Posterior vena cava (tissue), 2 donors: ENCODE measurements around the gene PRRG2. TPM values are rescaled to one million over a fixed set of nuclear protein-coding genes. Genes with fewer than 3 reads are reported as not detected.
"Not testable (repeated sequence)": the region's sequence is repeated elsewhere in the genome, so short reads cannot be mapped to it uniquely, and the experiment has no call there.

Experiments used
- DNase-seq: peaks from one replicate; pipeline ENCODE4 v3.0.0-alpha.2; 2020; ENCODE audit warnings: low spot score
- intact Hi-C, 2 donors: fragments of 100-400 bp; cut with DNase I; formaldehyde crosslinking; loops; one replicate each; pipeline versions ENCODE4 v1.14.1 to v1.14.2; 2022 to 2023
- total RNA-seq, 2 donors: library from RNA; stranded (reverse); fragmentation: NEBNext Ultra II Directional; extraction: Animal tissue kit (Norgen Biotek cat#: 25700); gene quantifications; one replicate each; pipeline ENCODE4 v1.2.1, GENCODE V29; 2021
- donor health status: DM: yes; HTN: yes; CAD: no.
- donor health status: DM: yes; HTN: yes; CAD: no.

PRRG2 gene
- total RNA-seq, 2 donors from 2014 or later, result 0.46 to 0.52 TPM

- intact Hi-C loops, result no loop called here
- no peak for DNase-seq
Measured at GRCh38 chr19:49631014-49631588, 50.0 kb downstream of the PRRG2 start.

DNA sequence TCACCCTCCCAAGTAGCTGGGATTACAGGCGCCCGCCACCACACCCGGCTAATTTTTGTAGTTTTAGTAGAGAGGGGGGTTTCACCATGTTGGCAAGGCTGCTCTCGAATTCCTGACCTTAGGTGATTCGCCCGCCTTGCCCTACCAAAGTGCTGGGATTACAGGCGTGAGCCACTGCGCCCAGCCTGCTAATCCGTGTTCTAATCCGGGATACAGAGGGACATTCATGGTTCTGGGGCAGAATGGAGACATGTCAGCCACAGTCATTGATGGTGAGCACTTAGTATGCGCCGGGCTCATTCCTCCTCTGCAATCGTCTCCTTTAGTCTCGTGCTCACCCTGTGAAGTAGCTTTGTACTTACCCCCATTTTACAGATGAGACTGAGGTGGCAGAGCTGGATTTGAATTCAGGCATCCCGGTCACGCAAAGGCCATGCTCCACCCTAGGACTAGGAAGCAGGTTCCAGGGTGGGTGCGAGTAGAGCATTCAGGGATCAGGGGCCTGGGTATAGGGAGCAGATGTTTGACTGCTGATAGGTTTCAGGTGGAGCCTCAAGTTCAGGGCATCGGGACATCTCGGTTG, 50.6 kb downstream of the PRRG2 start:
- intact Hi-C loops, result no loop called here
- no peak for DNase-seq

DNA sequence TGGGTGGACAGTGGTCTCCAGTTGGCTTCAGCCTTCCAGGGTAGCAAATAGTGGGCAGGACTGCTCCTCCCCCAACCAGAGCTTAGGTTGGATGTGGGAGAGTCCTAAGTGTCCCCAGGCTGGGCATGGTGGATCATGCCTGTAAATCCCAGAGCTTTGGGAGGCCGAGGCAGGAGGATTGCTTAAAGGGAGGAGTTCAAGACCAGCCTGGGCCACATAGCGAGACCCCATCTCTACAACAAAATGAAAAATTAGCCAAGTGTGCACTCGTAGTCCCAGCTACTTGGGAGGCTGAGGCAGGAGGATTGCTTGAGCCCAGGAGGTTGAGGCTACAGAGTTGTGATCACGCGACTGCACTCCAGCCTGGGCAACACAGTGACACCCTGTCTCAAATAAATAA, 51.5 kb downstream of the PRRG2 start:
- intact Hi-C loops, result no loop called here

GRCh38 chr19:49633273-49633672, 52.2 kb downstream of the PRRG2 start:
- intact Hi-C loops, DNase-seq: not testable (repeated sequence)

More for the DNA sequence above, 51.5 kb downstream of the PRRG2 start:
- DNase-seq, result no peak

GRCh38 chr19:49635530-49636232, 54.6 kb downstream of the PRRG2 start:
- DNase-seq, result no peak
- intact Hi-C loops, result loop anchor here (5.0 kb wide), 1 partner anchor 43 kb away; the partner anchor contains the start of gene PRR12 (in 2 of the 2)

DNA sequence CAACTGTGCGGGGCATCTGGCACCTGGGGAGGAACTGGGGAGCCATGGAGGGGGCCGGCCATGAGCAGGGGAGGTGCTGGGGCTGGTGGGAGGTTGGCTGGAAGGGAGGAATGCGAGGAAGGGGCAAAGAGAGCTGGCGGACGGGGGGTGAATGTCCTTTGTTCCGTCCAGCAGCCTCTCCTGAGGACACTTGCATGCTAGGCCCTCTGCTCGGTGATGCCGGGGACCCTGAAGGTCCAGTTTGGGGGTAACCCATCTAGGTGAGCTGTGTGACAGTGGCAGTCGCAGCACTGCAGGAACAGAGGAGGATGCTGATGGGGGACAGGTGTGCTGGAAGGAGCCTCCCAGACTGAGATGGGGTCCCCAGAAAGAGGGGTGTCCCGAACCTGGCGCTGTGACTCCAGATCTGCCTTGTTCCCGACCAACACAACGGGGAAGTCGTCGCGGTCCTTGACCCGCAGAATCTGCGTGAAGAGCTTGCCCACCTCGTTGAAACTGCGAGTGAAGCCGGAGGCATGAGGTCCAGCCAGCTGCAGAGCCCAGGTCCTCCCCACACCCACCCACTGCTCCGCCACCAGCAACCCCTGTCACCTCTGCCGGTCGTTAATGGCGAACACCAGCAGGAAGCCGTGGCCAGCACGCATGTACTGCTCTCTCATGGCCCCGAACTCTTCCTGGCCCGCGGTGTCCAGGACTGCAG, 55.3 kb downstream of the PRRG2 start:
- no peak for DNase-seq
- intact Hi-C loops, result loop anchor here (5.0 kb wide), 1 partner anchor 44 kb away; the partner anchor contains the start of gene PRR12 (in 2 of the 2)

- intact Hi-C loops, result loop anchor here (5.0 kb wide), 1 partner anchor 46 kb away; the partner anchor contains the start of gene PRR12 (in 2 of the 2)
- DNase-seq, result peak; percentile 95
Measured at GRCh38 chr19:49637821-49638738, 57.0 kb downstream of the PRRG2 start.

DNA sequence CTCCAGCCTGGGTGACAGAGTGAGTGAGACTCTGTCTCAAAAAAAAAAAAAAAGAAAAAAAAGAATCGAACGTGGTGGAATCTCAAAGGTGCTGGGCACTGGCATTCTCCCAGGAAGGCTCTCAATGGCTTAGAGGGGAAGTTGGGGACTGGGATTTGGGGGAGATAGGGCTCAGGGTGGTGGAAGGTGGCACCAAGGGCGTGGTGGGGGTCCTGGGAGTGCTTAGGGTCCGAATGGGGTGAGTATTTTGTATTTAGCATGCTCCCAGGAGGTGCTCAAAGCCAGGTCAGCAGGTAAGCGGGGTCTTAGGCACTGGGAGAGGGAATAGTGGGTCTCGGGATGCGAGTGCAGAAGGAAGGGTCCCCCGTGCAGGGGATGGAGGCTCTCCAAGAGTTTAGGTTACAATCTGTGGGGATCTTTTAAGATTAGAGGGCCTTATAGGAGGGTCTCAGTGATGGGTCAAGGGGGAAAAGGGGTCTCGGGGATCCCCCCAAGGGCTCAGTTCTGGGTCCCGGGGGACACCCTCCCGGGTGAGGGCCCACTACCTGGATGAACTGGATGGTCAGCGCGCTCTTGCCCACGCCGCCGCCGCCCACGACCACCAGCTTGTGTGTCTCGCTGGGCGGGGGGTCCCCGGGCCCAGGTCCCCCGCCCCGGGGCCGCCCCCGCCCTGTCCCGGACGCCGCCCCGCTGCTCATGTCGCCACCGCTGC, 58.4 kb downstream of the PRRG2 start:
- DNase-seq, result no peak
- intact Hi-C loops, result loop anchor here (5.0 kb wide), 1 partner anchor 47 kb away; the partner anchor contains the start of gene PRR12 (in 2 of the 2)

DNA sequence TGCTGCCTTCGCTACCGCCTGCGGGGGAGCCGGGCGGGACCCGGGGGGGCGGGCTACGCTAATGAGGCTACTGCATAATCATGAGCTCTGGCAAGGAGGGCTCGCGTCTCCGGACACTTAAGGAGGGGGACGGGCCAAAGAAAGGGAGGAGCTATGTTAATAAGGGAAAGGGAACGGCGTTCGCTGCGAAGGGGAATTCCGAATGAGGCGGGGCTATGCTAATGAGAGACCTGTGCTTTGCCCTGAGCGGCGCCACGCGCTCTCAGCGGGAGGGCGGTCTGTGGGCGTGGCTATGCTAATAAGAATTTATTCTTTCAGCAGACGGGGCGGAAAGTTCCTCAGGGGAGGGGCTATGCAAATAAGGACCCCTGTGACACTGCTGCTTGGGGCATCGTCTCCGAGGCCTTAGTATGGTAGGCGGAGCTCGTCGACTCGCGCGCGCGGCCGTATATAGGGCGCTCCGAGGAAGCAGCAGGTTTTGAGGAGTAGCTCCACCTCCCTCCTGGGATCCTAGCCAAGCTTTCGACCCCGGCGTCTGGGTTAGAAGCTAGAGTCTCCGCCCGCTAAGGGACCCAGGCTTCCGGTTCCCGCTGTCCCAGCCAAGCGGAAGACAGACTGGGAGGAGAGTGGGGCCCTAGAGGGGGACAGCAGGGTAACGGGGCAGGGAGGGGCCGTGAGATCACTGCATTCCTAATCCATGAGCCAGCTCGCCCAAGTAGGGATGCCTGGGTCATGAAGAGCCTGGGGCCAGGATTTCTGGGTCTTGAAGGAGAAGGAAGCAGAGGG, 59.2 kb downstream of the PRRG2 start, which contains the start of gene RRAS:
RRAS (minus strand) TSS at position 31 of the 786 bp plus-strand sequence. CDS start 45 bp downstream, outside the sequence.
- intact Hi-C loops, result no loop called here
- DNase-seq, result peak; percentile 100

Other genes starting within 250 kb of the PRRG2 start
- 10 to 100 TPM; 11.5 to 19.6 TPM for gene CD37, start 245.9 kb upstream of the PRRG2 start, total RNA-seq
- gene TEAD2, start 218.9 kb upstream of the PRRG2 start, total RNA-seq, result 10 to 100 TPM; 31.0 to 32.4 TPM
- gene DKKL1, start 217.4 kb upstream of the PRRG2 start, total RNA-seq, result not detected
- not detected for gene KASH5, start 193.1 kb upstream of the PRRG2 start, total RNA-seq
- not detected for gene PTH2, start 157.9 kb upstream of the PRRG2 start, total RNA-seq
- gene GFY, start 155.9 kb upstream of the PRRG2 start, total RNA-seq, result not detected
- 1 to 10 TPM; 1.5 to 2.8 TPM for gene SLC17A7, start 139.8 kb upstream of the PRRG2 start, total RNA-seq
- 10 to 100 TPM; 34.4 to 36.6 TPM for gene PIH1D1, start 129.5 kb upstream of the PRRG2 start, total RNA-seq
- 10 to 100 TPM; 17.3 to 24.2 TPM for gene ALDH16A1, start 128.1 kb upstream of the PRRG2 start, total RNA-seq
- gene FLT3LG, start 107.1 kb upstream of the PRRG2 start, total RNA-seq, result 10 to 100 TPM in 1 of 2 donors, 1 to 10 TPM in 1; 7.3 to 12.0 TPM
- gene RPL13A, start 93.7 kb upstream of the PRRG2 start, total RNA-seq, result 1,000 to 10,000 TPM; 1,658 to 1,769 TPM
- gene RPS11, start 84.9 kb upstream of the PRRG2 start, total RNA-seq, result 1,000 to 10,000 TPM; 1,242 to 1,344 TPM
- 100 to 1,000 TPM; 192 to 304 TPM for gene FCGRT, start 68.7 kb upstream of the PRRG2 start, total RNA-seq
- 100 to 1,000 TPM in 1 of 2 donors, 10 to 100 TPM in 1; 94.0 to 128 TPM for gene RCN3, start 53.3 kb upstream of the PRRG2 start, total RNA-seq
- 10 to 100 TPM; 35.8 to 36.0 TPM for gene NOSIP, start 760 bp upstream of the PRRG2 start, total RNA-seq
- 10 to 100 TPM; 18.8 to 21.7 TPM for gene PRR12, start 9.9 kb downstream of the PRRG2 start, total RNA-seq
- 100 to 1,000 TPM; 124 to 173 TPM for gene RRAS, start 58.8 kb downstream of the PRRG2 start, total RNA-seq
- 10 to 100 TPM; 43.5 to 55.1 TPM for gene SCAF1, start 60.9 kb downstream of the PRRG2 start, total RNA-seq
- gene IRF3, start 84.5 kb downstream of the PRRG2 start, total RNA-seq, result 10 to 100 TPM; 40.6 to 50.9 TPM
- gene BCL2L12, start 84.6 kb downstream of the PRRG2 start, total RNA-seq, result 1 to 10 TPM; 8.5 to 9.3 TPM
- gene PRMT1, start 96.0 kb downstream of the PRRG2 start, total RNA-seq, result 10 to 100 TPM; 79.1 to 91.5 TPM
- gene ADM5, start 108.3 kb downstream of the PRRG2 start, total RNA-seq, result 1 to 10 TPM in 1 of 2 donors, under 1 TPM in 1; 1.00 to 1.0 TPM
- 10 to 100 TPM; 10.6 to 11.8 TPM for gene CPT1C, start 109.8 kb downstream of the PRRG2 start, total RNA-seq
- 1 to 10 TPM; 2.0 to 2.7 TPM for gene TSKS, start 182.0 kb downstream of the PRRG2 start, total RNA-seq
- gene AP2A1, start 185.7 kb downstream of the PRRG2 start, total RNA-seq, result 10 to 100 TPM; 81.7 to 88.1 TPM
- 10 to 100 TPM in 1 of 2 donors, 1 to 10 TPM in 1; 6.9 to 12.2 TPM for gene FUZ, start 232.0 kb downstream of the PRRG2 start, total RNA-seq
- gene MED25, start 237.0 kb downstream of the PRRG2 start, total RNA-seq, result 10 to 100 TPM; 25.6 to 25.9 TPM